ENCODE measurements around the gene SPATA24.
"Not testable (repeated sequence)": the region's sequence is repeated elsewhere in the genome, so short reads cannot be mapped to it uniquely, and the experiment has no call there.

SPATA24 gene

GRCh38 chr5:139395844-139396640 lies 7.8 kb downstream of the SPATA24 start:
- DNase-seq: no peak

GRCh38 chr5:139394654-139395566 lies 9.0 kb downstream of the SPATA24 start, which contains the start of gene PROB1:
TSS of gene PROB1 (minus strand) at chr5:139395104. CDS start at chr5:139395081, 23 bp downstream.
- peak in 2 of 56 donors; percentile 15 to 35 for DNase-seq

DNA sequence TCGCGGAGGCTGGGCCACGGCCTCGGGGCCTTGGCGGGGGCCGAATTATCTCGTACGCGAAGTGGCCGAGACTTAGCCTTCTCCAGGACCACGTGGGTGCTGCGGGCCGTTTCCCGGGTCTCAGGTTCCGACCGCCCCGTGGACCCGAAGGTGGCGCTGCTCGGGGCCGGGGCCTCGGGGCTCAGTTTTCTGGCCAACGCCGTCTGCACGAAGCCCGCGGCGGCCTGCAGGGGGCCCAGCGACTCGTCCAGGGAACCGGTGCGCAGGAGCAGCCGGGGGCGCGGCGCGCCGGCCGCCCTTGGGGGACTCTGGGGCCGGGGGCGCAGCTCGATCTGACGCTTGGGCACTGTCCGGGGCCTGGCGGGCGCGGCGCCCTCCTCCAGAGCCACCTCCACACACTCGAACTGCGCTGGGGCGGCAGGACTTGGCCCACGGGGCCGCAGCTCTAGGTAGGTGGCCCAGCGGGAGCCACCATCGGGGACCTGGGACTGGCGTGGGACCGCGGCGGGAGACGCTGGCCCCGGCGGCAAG lies 9.7 kb downstream of the SPATA24 start:
- DNase-seq: peak in 8 of 56 donors; percentile 12 to 47 (median 25)

- no peak for DNase-seq
Observed at GRCh38 chr5:139393497-139394122, 10.3 kb downstream of the SPATA24 start.

DNA sequence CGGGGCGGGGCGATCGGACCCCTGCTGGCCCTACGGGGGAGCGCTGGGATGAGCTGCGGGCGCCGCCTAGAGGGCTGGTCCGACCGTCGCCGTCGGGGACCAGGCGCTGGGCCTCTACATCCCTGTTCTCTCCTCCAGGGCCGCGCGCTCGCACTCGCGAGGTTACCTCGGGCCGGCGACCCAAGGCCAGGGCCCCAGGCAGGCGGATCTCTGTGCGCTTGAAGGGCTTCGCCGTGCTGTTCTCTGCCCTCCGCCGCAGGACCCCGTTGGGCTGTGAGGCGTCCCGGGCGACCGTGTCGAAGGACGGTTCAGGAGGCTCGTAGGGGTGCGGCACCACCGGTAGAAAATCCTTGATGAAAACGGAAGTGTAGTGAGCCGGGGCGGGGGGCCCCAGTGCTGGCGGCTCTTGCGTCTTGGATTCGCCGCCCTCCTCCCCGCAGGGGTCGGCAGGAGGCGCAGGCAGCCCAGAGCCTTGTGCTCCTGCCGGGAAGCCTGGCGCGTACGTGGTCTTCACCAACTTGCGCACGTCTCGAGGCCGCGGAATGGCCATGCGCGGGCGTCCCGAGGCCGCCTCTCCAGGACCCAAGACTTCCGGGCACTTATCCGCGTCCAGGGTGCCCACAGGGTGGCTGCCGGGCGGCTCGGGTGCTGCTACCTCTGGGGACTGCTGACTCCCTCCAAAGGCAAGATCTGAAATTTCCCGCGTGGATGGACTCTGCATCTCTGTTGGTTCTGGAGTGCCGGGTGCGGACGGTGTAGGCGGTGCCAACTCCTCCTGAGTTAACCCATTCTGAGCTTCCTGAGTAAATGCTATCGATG lies 11.0 kb downstream of the SPATA24 start:
- DNase-seq: peak in 2 of 56 donors; percentile 14 to 17

DNA sequence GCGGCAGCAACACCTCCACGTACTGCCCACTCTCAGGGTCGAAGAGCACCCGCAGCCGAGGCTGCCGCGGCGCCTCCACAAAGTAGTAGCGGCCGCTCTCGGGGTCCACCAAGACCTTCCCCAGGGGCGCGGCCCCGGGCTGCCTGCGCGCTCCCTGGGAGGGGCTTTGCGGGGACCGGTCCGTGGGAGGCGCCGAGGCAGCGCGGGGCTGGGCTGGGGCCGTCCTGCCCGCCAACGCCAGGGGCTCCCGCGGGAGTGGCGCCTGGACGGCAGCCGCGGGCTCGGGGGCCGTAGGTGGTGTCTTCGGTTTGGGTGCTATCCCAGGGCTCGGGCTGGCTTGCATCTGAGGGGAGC lies 11.6 kb downstream of the SPATA24 start:
- DNase-seq: no peak

DNA sequence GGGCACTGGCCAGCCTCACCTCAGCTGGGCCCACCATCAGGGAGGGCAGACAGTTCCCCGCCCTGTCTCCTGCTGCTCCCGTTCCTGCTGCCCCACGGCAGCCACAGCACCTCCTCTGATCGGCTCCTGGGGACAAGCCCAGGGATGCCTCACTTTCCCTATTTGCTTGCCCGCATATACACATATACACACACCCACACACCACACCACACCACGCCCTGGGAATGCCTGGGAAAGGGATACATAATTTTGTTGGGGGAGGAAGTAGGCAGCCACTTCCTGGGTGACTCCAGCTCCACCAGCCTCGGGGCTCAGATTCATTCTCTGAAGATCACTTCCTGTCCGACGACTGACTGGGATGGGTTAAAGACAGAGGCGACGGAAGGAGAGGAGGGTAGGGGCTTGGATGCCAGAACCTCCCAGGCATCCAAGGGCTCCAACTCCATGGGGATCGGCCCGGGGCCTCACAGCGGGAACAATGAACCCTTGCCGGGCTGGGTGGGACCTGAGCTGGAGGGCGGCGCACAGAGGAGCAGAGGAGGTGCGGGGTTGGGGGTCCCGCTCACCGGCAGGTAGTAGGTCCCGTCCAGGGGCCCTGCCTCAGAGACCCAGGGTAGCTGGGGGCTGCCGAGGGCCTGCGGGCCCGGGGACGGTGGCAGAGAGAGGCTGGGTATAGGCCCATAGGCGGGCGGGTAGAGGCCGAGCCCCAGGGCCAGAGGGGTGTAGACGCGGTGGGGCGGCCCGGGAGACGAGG lies 12.1 kb downstream of the SPATA24 start:
- no peak for DNase-seq

GRCh38 chr5:139390639-139391569 lies 13.0 kb downstream of the SPATA24 start:
- no peak for DNase-seq

GRCh38 chr5:139389701-139390638 lies 13.9 kb downstream of the SPATA24 start, which contains the start of gene MZB1:
TSS of gene MZB1 (minus strand) at chr5:139389913. CDS start at chr5:139389856, 57 bp downstream.
- DNase-seq: no peak

- no peak for DNase-seq
Observed at GRCh38 chr5:139388198-139388821, 15.6 kb downstream of the SPATA24 start.

- DNase-seq: no peak
Observed at GRCh38 chr5:139387611-139388197, 16.2 kb downstream of the SPATA24 start.

DNA sequence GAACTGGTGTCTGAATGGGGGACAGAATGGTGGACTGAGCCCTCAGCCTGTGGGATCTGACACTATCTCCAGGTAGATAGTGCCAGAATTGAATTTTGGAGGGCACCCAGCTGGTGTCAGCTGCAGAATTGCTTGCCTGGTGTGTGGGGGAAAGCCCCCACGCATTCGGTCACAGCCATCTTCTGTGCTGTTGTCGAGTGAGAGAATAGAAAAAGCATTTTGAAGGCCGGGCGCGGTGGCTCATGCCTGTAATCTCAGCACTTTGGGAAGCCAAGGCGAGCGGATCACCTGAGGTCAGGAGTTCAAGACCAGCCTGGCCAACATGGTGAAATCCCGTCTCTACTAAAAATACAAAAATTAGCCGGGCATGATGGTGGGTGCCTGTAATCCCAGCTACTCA lies 16.9 kb downstream of the SPATA24 start:
- not testable (repeated sequence) for DNase-seq

DNA sequence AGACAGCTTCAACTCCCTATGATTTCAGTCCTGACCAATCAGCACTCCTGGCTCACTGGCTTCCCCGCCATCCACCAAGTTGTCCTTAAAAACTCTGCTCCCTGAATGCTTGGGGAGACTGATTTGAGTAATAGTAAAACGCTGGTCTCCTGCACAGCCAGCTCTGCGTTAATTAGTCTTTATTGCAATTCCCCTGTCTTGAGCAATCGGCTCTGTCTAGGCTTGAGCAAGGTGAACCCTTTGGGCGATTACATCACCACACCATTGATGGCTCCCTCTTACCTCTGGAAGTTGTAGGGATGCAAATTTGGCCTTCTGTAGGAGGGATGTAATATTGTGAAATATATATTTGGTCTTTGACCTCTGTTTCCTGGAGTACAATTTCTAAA lies 17.8 kb downstream of the SPATA24 start:
- DNase-seq: no peak

DNA sequence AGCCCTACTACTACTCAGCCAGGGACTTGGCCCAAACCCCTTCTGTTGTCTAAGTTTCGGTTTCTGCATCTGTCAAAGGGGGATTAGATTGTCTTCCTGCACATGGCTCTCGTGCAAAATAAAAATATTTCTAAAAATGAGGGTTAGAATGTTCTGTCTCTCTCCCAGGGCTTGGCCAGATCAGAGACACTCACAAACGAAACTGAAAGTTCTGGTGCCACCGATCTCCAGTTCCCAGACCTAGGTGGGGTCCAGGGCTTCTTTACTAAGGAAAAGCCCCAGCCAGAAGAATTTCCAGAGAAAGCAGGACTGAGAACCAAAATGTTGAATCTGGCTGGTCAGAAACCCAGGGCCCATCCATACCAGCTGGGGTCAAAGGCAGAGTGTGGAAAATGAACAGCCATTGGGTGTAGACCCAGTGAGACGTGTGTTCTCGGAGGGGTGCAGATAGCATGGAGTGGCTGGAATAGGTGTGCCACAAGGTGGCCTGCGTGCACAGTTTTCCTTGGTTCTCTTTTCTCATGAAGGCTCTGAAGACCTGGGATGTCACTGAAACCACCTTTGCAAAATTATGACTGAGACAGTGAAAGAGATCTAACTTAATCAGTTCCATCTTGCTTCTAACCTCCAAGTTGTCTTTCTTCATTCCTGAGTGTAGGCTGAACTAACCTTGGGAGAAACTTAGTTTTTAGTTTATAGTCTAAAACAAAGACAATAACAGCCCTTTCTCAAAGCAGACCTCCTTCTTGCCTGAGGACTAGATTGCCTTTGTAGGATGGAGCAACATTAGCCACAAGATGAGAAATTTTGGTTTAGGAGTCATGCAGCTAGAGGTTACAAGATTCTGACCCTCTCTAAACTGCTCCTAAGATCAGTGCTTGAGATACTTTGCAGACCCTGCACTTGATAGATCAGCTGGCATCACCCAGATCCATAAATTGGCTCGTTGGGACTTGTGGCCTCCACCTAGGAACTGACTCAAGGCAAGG lies 18.5 kb downstream of the SPATA24 start:
- no peak for DNase-seq

DNA sequence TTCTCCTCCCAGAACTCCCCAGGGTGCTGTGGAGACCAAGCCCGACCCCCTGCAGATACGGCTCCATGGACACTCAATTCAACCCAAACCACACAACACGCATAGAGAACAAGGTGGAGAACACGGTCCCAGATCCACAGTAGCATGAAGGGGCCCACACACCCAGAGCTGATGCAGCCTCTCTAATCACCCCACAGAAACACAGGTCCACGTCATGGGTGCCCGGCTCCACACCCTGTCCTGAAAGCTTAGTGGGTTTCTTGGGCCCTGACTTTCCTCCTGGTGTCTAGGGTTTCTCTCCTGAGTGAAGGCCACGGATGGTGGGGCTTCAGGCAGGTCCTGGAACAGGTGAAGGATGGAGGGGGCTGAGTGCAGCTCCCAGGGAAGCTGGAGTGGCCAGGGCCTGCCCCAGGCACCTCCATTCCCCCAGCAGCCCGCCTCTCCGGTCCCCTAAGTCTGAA lies 19.3 kb downstream of the SPATA24 start:
- DNase-seq: no peak

Data from amygdala (tissue), 56 donors.